Measurements from ENCODE around the gene SLC1A2. TPM values are rescaled to one million over a fixed set of nuclear protein-coding genes. Genes with fewer than 3 reads are reported as not detected.

Gene SLC1A2
- total RNA-seq, 1 experiment from 2014 or later, result 0.50 TPM

GRCh38 chr11:35255514-35255913 is 163.8 kb downstream of the SLC1A2 start:
- TF ChIP-seq SMAD4 (CRISPR knock-in tag; IDR thresholded peaks at IDR 0.05), result no peak
- no peak for TF ChIP-seq JAZF1 (CRISPR knock-in tag; IDR thresholded peaks at IDR 0.05)
- TF ChIP-seq TP53 (CRISPR knock-in tag; IDR thresholded peaks at IDR 0.05), result no peak
- TF ChIP-seq ZNF396 (CRISPR knock-in tag; IDR thresholded peaks at IDR 0.05; ENCODE audit: borderline replicate concordance), result no peak
- no peak for TF ChIP-seq SP1 (CRISPR knock-in tag; conservative IDR thresholded peaks at IDR 0.05)
- TF ChIP-seq FOXJ3 (CRISPR knock-in tag; IDR thresholded peaks at IDR 0.05; ENCODE audit: borderline replicate concordance), result no peak
- no peak for TF ChIP-seq AFF4 (CRISPR knock-in tag; IDR thresholded peaks at IDR 0.05; ENCODE audit: borderline replicate concordance)
- TF ChIP-seq CTCF (IDR thresholded peaks at IDR 0.05), result no peak
- TF ChIP-seq RORB (CRISPR knock-in tag; IDR thresholded peaks at IDR 0.05), result no peak
- TF ChIP-seq ATF1 (CRISPR knock-in tag; IDR thresholded peaks at IDR 0.05), result no peak
- no peak for TF ChIP-seq ZNF416 (CRISPR knock-in tag; IDR thresholded peaks at IDR 0.05)
- no peak for TF ChIP-seq MYBL2 (CRISPR knock-in tag; IDR thresholded peaks at IDR 0.05)
- TF ChIP-seq ZNF425 (CRISPR knock-in tag; conservative IDR thresholded peaks at IDR 0.05), result no peak
- no peak for TF ChIP-seq AR (CRISPR knock-in tag; IDR thresholded peaks at IDR 0.05)
- TF ChIP-seq ZNF232 (CRISPR knock-in tag; IDR thresholded peaks at IDR 0.05), result no peak
- TF ChIP-seq ZMAT4 (CRISPR knock-in tag; IDR thresholded peaks at IDR 0.05), result no peak
- TF ChIP-seq KAT7 (CRISPR knock-in tag; IDR thresholded peaks at IDR 0.05; ENCODE audit: borderline replicate concordance), result no peak
- TF ChIP-seq FOXP1 (CRISPR knock-in tag; IDR thresholded peaks at IDR 0.05; ENCODE audit: borderline replicate concordance), result no peak
- TF ChIP-seq PREB (CRISPR knock-in tag; IDR thresholded peaks at IDR 0.05; ENCODE audit: borderline replicate concordance), result no peak
- TF ChIP-seq ZNF317 (CRISPR knock-in tag; IDR thresholded peaks at IDR 0.05; ENCODE audit: borderline replicate concordance, low read depth), result no peak
- CTCF ChIA-PET, result no interaction called here
- DNase-seq (ENCODE audit: low spot score) (no peak), ATAC-seq (no peak)
- H3K4me1 Mint-ChIP-seq, result no peaks in the 10 kb centered on the region
- H3K4me3 Mint-ChIP-seq, result no peak overlapping the region
- H3K27ac Mint-ChIP-seq, result no peak overlapping the region
- H3K36me3 Mint-ChIP-seq, result no peaks in the 10 kb centered on the region
- POLR2A ChIA-PET, result no interaction called here
- H3K27me3 Mint-ChIP-seq (ENCODE audit: low read depth), result no peaks in the 10 kb centered on the region
- H3K9me3 Mint-ChIP-seq, result no peaks in the 10 kb centered on the region
